IPS DF 19.7 (cell line): Measurements from ENCODE around the gene NDUFAF8.
"Not testable (repeated sequence)": the region's sequence is repeated elsewhere in the genome, so short reads cannot be mapped to it uniquely, and the experiment has no call there.

Source experiments
- DNase-seq: peaks from one replicate; pipeline ENCODE4 v3.0.0-alpha.2; 2013; ENCODE audit warnings: low read depth, low spot score

The NDUFAF8 gene

GRCh38 chr17:81222906-81223761, 16.0 kb upstream of the NDUFAF8 start, which contains the start of gene CEP131:
Gene CEP131, minus strand, starts transcription at chr17:81222965. Its CDS starts 2,909 bp downstream, at chr17:81220056.
- DNase-seq = peak; percentile 83

DNA sequence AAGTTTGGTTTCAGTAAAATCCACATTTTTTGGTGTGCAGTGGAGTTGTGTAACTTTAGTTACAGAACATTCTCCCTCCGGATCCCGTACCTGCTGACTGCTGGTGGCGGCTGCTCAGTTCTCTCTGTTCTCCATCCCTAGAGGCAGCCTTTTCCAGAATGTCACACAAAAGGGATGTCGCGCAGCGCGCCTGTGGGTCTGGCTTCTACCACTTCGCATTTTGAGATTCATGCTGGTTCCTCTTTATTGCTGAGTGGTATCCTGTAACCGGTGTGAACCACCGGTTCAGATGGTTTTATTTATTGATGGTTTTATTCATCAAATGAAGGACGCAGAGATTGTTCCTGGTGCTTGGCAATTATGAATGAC, 15.4 kb upstream of the NDUFAF8 start:
- no peak for DNase-seq

DNA sequence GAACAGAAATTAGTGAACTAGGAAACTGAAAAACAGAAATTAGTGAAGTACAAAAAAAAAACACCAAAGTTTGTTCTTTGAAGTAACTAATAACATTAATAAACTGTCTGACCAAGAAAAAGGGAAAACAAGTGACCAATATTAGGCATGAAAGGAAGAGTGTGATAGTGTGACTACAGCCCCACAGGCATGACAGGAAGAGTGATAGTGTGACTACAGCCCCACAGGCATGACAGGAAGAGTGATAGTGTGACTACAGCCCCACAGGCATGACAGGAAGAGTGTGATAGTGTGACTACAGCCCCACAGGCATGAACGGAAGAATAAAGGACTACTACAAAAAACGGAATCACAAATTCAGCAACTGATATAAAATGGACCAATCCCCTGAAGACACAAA, 11.5 kb upstream of the NDUFAF8 start:
- not testable (repeated sequence) for DNase-seq

GRCh38 chr17:81228420-81228819, 10.7 kb upstream of the NDUFAF8 start:
- DNase-seq = no peak

- DNase-seq = no peak
Observed at GRCh38 chr17:81228834-81229665, 10.1 kb upstream of the NDUFAF8 start.

DNA sequence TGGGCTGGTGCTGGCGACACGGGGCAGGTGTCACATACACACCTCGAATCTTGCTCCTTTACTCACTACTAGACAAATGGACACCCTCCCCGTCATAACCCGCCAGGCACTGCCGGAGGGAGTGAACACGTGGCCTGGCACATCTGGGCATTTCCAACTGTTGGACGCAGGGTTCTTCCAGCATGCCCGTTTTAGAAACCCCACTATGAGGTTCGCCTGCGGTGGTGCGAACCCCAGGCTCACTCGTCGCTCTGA, 9.5 kb upstream of the NDUFAF8 start:
- DNase-seq = no peak

DNA sequence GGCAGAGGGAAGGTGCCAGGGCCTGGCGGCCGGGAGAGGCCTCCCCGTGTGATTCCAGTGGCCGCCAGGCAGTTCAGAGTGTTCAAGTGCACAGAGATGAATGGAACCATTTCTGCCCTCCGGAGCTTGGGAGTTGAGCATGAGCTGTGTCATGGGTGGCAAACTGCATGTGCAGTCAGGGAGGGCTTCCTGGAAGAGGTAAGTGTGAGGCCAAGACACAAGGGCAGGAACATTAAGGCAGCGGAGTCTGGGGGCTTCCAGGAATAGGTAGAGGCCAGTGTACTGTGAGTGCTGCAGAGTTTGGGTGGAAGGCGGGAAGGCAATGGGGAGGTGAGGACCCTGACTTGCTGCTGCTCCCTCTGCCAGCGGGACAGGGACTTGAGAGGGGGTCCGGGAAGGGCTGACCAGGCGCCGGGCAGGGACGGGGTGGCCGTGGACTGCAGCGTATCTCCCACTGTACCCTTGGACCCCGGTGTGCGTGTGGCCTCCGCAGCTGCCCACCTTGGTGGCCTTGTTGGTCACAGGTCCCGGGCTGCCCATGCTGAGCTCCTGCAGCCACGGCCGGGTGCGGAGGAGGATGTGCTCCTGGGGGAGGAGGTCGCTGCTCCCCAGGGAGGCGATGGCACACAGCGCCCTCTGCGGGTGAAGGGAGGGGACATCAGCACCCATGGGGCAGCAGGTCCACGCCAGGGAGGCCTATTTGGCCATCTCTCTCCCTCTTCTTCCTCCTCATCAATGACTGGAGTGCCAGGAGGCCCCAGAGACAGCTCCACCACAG, 8.9 kb upstream of the NDUFAF8 start:
- no peak for DNase-seq

DNA sequence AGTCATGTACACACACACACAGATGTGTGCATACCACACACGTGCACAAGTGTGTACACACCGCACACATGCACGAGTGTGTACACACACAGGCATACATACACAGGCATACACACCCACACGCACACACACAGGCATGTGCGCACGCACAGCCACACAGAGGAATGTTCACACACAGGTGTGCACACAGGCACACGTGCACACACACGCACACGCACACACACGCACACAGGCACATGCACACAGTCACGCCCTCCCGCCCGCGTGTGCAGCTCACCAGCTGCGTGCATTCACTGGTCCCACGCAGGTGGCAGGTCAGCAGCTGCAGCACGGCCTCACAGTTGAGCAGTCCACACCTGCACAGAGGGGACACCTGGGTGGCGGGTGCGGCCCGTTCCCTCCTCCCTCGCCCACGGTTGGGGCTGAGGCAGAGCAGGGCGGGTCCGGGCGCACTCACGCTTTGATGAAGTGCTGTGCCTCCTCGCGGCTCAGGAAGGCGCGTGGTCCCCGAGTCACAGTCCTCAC, 7.9 kb upstream of the NDUFAF8 start:
- no peak for DNase-seq

GRCh38 chr17:81231766-81232581, 7.1 kb upstream of the NDUFAF8 start:
- DNase-seq = no peak

GRCh38 chr17:81232616-81233241, 6.4 kb upstream of the NDUFAF8 start:
- DNase-seq = no peak

DNA sequence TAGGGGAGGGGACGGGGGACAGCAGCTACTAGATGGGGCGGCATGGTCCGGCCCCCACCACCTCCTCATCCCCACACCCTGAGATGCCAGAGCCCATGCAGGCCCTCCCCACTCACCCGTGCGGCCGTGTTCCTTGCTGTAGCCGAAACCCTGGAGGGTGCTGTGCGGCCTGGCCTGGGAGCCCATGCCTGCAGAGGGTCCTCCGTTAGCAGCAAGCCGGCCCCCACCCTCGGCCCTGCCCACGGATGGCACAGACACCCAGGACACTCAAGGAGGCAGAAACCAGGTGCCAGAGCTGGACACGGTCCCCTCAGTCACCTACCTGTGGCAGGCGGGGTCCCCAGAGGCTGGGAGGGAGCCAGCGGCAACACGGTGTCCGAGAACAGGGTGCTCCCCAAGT, 5.8 kb upstream of the NDUFAF8 start:
- no peak for DNase-seq

GRCh38 chr17:81233811-81234505, 5.2 kb upstream of the NDUFAF8 start:
- DNase-seq = no peak

- no peak for DNase-seq
Observed at GRCh38 chr17:81234506-81234855, 4.6 kb upstream of the NDUFAF8 start.

- DNase-seq = no peak
Observed at GRCh38 chr17:81234940-81235821, 3.9 kb upstream of the NDUFAF8 start.

GRCh38 chr17:81235822-81236740, 3.0 kb upstream of the NDUFAF8 start:
- DNase-seq = no peak

- DNase-seq = no peak
Observed at GRCh38 chr17:81236784-81237183, 2.3 kb upstream of the NDUFAF8 start.

- DNase-seq = no peak
Observed at GRCh38 chr17:81237591-81238489, 1.3 kb upstream of the NDUFAF8 start.
